HepG2 (cell line): Measurements from ENCODE around the gene PDGFB. TPM values are rescaled to one million over a fixed set of nuclear protein-coding genes. Genes with fewer than 3 reads are reported as not detected.

ENCODE experiments used
- ATAC-seq: fragments of 200-7000 bp; cut with Tn5 transposase; 3 replicates; pipeline ENCODE4 v1.9.1; 2020; ENCODE audit warnings: mild to moderate bottlenecking, moderate library complexity
- BruUV-seq: library from RNA; stranded (reverse); fragments of 400-500 nt; replicated peaks from 2 replicates; lab custom pipeline; 2021; lab: Mats Ljungman, UMichigan
- CTCF ChIA-PET: fragments of 300-600 bp; formaldehyde crosslinking; extraction: SDS; loops from one replicate; lab custom pipeline; 2021; ENCODE audit warnings: low total read pairs, inconsistent platforms, low intra/inter-chr PET ratio; lab: Yijun Ruan, JAX
- POLR2A ChIA-PET: fragments of 350-600 bp; sonication (Branson Sonifier 250); formaldehyde crosslinking; loops from one replicate; lab custom pipeline; 2020; ENCODE audit warnings: antibody characterized with exemption, inconsistent platforms; lab: Yijun Ruan, JAX
- DNase-seq: peaks from one replicate; pipeline ENCODE4 v3.0.0-alpha.2; 2015; ENCODE audit warnings: low spot score
- FAIRE-seq: peaks from 3 replicates; lab custom pipeline; 2011; peaks lifted over from hg19 to GRCh38; lab: Jason Lieb, UNC
- H2AFZ ChIP-seq: one replicate; pipeline ENCODE4 v1.6.1; 2011; ENCODE audit warnings: low read length, inconsistent platforms
- H3K27ac ChIP-seq: fragments of 300-600 bp; 3 replicates; pipeline ENCODE4 v1.8.0; 2011; ENCODE audit warnings: mixed run types, mild to moderate bottlenecking, mixed read lengths, low read length, inconsistent platforms; ENCODE audit not compliant: insufficient read depth; ENCODE audit errors: extremely low read length
- H3K27me3 ChIP-seq, 2 experiments: fragments of 200-600 bp in 1 of 2; 2 replicates in 1 of 2; 3 replicates in 1 of 2; pipeline versions ENCODE4 v1.6.0 to v1.8.0; 2011; ENCODE audit warnings: low read length in 2 of 2, mild to moderate bottlenecking in 2 of 2, moderate library complexity in 2 of 2, inconsistent platforms in 1 of 2; ENCODE audit not compliant: insufficient read depth in 2 of 2, control insufficient read depth in 1 of 2
- H3K36me3 ChIP-seq, 2 experiments: fragments of 200-600 bp in 1 of 2; replicated peaks in 1 of 2; 2 replicates in 1 of 2; 3 replicates in 1 of 2; pipeline versions ENCODE4 v1.5.1 to v1.8.0; 2011; ENCODE audit warnings: low read length in 2 of 2, inconsistent platforms in 1 of 2; ENCODE audit not compliant: insufficient read depth in 2 of 2, control insufficient read depth in 1 of 2
- H3K4me1 ChIP-seq: 2 replicates; pipeline ENCODE4 v1.5.1; 2012; ENCODE audit warnings: low read length, inconsistent platforms; ENCODE audit not compliant: insufficient read depth
- H3K4me2 ChIP-seq: 2 replicates; pipeline ENCODE4 v1.6.0; 2011; ENCODE audit warnings: low read depth, low read length, inconsistent platforms
- H3K4me3 ChIP-seq, 3 experiments: fragments of 200-600 bp in 1 of 3; sonication (generic), shearing (Covaris generic) in 1 of 3; replicated peaks in 1 of 3; 2 replicates each; pipeline ENCODE4 v1.5.1; 2011 to 2016; ENCODE audit warnings: low read length in 3 of 3, inconsistent platforms in 2 of 3, low read depth in 2 of 3, mild to moderate bottlenecking in 2 of 3, control low read depth in 1 of 3, mixed read lengths in 1 of 3; ENCODE audit not compliant: insufficient read depth in 1 of 3
- H3K79me2 ChIP-seq: one replicate; pipeline ENCODE4 v1.6.1; 2011; ENCODE audit warnings: low read length, inconsistent platforms; ENCODE audit not compliant: insufficient read depth
- H3K9ac ChIP-seq: 2 replicates; pipeline ENCODE4 v1.6.0; 2011; ENCODE audit warnings: mild to moderate bottlenecking, low read depth, low read length, inconsistent platforms; ENCODE audit not compliant: insufficient read depth
- H3K9me3 ChIP-seq: 2 replicates; pipeline ENCODE4 v1.5.1; 2012; ENCODE audit warnings: mild to moderate bottlenecking, low read length
- H4K20me1 ChIP-seq: 2 replicates; pipeline ENCODE4 v1.6.0; 2011; ENCODE audit warnings: inconsistent platforms, mild to moderate bottlenecking, low read length, moderate library complexity; ENCODE audit not compliant: insufficient read depth
- KDM5A ChIP-seq: fragments of 200-600 bp; sonication (generic); IDR thresholded peaks from 2 replicates; pipeline ENCODE4 v1.7.0; 2018; ENCODE audit warnings: antibody characterized with exemption, mild to moderate bottlenecking, low read length, borderline replicate concordance
- RCOR2 ChIP-seq: IDR thresholded peaks from 2 replicates; pipeline ENCODE4 v1.6.1; 2016; ENCODE audit warnings: missing biosample characterization, missing genetic modification reagents
- TSC22D2 ChIP-seq: sonication (generic); formaldehyde crosslinking; IDR thresholded peaks from 2 replicates; pipeline ENCODE4 v1.5.1; 2020; ENCODE audit warnings: missing genetic modification reagents, mild to moderate bottlenecking, borderline replicate concordance
- ZBTB49 ChIP-seq: sonication (generic); formaldehyde crosslinking; IDR thresholded peaks from 2 replicates; pipeline ENCODE4 v1.4.0; 2020; ENCODE audit warnings: missing genetic modification reagents, borderline replicate concordance
- WGBS: methylation state at CpG from one replicate; pipeline ENCODE4 v1.1.6; 2017; ENCODE audit warnings: low lambda C conversion rate; 5-methylcytosine and 5-hydroxymethylcytosine counted together
- in situ Hi-C: cut with HindIII; loops from 2 replicates; pipeline ENCODE4 v1.10.0; 2017; ENCODE audit warnings: low pct_unique_long_range_greater_than_20kb; ENCODE audit not compliant: extremely low pct_ligation_motif_present
- intact Hi-C: fragments of 100-400 bp; cut with micrococcal nuclease; formaldehyde crosslinking; loops from one replicate; pipeline ENCODE4 v1.10.0; 2022; ENCODE audit not compliant: unreplicated experiment
- polyA plus RNA-seq, 8 experiments: library from polyadenylated mRNA; depleted of rRNA in 3 of 8; stranded (reverse) in 7 of 8; unstranded in 1 of 8; fragments of >200 nt; fragmentation: Illumina TruSeq in 4 of 8; extraction: Trizol in 4 of 8; gene quantifications; 2 replicates each; pipeline versions ENCODE4 v1.2.1 to v1.2.3, GENCODE V29; 2011 to 2016; ENCODE audit warnings: low read depth in 4 of 8, missing spikeins in 1 of 8, mixed read lengths in 1 of 8; ENCODE audit not compliant: insufficient read depth in 1 of 8
- total RNA-seq, 5 experiments: library from RNA; depleted of rRNA; stranded (reverse); fragments of >200 nt; fragmentation: Illumina TruSeq; extraction: Trizol; gene quantifications; 2 replicates each; pipeline ENCODE4 v1.2.3, GENCODE V29; 2016; ENCODE audit warnings: low read depth in 1 of 5

Gene PDGFB
- total and polyA plus RNA-seq, 2 of the 13 experiments (the other 11 are each of a cell fraction or from before 2014, with no cell fraction given), result 1.4 to 10.1 TPM

GRCh38 chr22:39216143-39216490 lies 28.7 kb downstream of the PDGFB start:
- POLR2A ChIA-PET, result interaction anchor here (0.7 to 1.9 kb wide), 2 partner anchors 9 to 25 kb away, joined by 3 to 7 read pairs; no protein-coding TSS in a partner anchor
- no peak overlapping the region for H3K4me2 ChIP-seq
- ATAC-seq, result no peak
- no TSS peak for BruUV-seq
- TF ChIP-seq TSC22D2 (CRISPR knock-in tag) (no peak), ZBTB49 (CRISPR knock-in tag) (no peak), RCOR2 (no peak), KDM5A (no peak)
- TF ChIP-seq, all 625 proteins: peak for 0
- Histone ChIP-seq H3K4me3 (no peak overlapping the region), H3K36me3 (no peaks in the 10 kb centered on the region), H3K9me3 (no peaks in the 10 kb centered on the region), H3K27ac (no peak overlapping the region), H3K27me3 (no peaks in the 10 kb centered on the region), H4K20me1 (no peaks in the 10 kb centered on the region), H3K4me1 (peaks cover 26% of the 10 kb centered on the region), H3K9ac (no peak overlapping the region), H2AFZ (no peak overlapping the region), H3K79me2 (no peaks in the 10 kb centered on the region)
- no peak for FAIRE-seq
- intact Hi-C loops, result no loop called here
- 45% methylated on average over 4 of the region's 8 CpGs for WGBS
- in situ Hi-C loops, result no loop called here
- CTCF ChIA-PET, result interaction anchor here (0.9 kb wide), 1 partner anchor 45 kb away, joined by 6 read pairs; no protein-coding TSS in a partner anchor
- no peak for DNase-seq
